ENCODE results near the gene PLB1.

The PLB1 gene

DNA sequence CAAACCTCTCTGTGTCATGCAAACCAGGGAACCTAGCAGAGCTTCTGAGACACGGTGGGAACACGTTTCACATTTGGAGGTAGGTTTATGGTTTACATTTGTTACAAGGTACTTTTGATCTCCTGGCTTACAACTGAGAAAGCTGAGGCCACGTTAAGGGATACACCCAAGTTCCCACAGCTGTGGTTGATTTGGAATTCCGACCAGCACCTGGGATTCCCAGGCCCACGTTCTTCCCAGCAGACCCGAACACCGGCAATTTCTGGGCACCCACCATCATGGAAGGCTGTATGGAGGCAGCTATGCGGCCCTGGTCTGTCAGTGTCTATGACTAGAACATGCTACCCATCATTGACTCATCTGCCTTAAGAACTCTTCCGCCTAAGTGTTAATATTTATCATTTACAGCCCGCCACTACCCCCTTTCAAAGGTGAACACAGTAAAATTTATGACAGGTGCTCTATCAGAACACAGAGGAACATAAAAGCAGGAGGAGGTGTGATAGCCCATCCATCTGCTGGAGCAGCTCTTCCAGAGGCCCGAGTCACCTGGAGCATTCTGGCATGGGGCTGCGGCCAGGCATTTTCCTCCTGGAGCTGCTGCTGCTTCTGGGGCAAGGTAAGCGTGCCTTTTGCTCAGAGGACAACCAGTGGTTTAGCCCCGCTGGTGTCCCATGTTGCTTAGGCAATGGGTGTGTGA, at the start of gene PLB1:
Gene PLB1, plus strand, starts transcription at position 510 of the 700 bp plus-strand sequence. Its CDS starts 55 bp downstream, at position 565.
- no peak for DNase-seq (ENCODE audit: low read depth)

DNA sequence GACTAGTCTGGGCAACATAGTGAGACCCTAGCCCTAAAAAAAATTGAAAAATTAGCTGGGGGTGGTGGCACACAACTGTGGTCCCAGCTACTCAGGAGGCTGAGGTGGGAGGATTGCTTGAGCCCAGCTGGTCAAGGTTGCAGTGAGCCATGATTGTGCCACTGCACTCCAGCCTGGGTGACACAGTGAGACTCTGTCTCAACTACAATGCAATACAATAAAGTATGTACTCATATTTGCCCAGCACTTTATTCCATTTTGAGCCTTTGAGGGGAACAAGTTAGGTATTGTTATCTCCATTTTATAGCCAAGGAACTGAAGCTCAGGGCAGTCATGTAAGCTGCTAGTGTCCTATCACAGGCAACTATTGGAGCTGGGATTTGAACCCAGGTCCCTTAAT, 49.3 kb upstream of the PLB1 start:
- no peak for DNase-seq (ENCODE audit: low read depth)

DNA sequence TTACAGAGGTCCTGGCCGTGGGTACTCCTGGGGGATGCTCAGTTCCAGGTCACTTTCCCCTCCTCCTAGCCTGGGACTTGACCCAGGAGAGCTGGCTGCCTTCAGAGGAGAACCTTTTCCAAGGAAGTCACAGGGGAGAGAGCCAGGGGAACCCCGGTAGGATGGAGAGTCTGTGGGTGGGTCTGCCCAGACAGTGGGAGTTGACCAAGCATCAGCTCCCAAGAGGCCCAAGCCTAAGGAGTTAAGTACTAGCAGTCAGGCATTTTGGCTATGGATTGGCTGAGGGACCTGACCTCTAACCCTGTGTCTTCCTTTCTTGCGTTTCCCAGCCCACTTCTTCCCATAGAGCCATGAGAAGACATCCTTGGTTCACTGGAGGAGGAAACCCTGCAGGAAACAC, 48.8 kb upstream of the PLB1 start:
- DNase-seq (ENCODE audit: low read depth), result no peak

GRCh38 chr2:28447943-28448792, 47.7 kb upstream of the PLB1 start:
- DNase-seq (ENCODE audit: low read depth), result peak; percentile 87

DNA sequence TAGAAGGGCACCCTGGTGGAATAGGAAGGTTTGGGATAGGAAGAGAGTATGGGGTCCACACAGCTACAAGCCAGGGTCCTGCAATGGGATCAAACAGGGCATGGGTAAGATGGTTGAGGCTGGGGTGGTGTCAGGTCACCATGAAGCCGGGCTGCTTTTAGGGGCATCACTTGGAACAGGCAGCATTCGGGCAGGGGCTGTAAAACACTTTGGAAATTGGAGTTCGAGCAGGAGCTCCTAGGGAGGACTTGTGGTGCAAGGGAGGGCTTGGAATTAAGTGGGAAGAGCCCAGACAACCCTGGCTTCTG, 47.1 kb upstream of the PLB1 start:
- DNase-seq (ENCODE audit: low read depth), result no peak

GRCh38 chr2:28449126-28449487, 46.8 kb upstream of the PLB1 start:
- DNase-seq (ENCODE audit: low read depth), result no peak

DNA sequence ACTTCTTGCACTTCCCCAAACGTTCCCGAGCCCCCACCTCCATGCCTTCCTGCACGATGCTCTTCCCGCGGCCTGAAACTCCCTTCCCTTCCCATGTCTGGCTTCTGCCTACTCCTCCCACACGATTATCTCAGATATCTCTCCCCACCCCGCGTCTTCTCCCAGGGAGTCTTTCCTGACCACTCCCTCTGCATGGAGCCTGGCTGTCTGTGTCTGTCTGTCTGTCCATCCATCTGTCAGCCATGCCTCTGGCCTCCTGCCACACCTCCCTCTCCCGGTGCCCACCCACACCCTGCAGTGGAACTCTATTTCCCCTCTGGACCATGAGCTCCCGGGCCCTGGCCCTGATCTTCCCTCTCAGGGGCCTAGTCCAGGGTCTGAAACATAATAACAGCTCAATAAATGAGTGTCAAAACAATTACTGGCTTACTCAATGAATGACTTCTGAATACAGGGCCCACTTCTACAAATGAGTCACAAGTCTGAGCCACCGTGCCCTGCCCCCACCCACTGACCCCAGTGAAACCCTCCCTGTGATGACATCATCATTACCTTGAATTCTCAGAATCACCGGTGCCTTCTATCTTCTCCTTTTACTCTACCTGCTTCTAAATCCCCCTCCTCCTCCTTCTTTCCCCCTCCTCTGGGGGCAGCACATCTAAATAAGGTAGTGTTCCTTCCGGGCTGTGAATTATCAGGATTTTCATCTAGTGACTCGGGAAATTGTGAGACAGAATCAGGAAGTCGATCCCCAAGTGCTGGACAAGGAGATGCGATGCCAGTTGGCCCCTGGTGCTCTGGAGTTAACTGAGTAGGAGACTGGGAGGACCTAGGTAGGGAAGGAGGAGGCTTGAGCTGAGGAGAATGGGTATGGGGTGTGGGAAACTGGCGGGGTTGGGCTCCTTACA, 46.1 kb upstream of the PLB1 start:
- DNase-seq (ENCODE audit: low read depth), result peak; percentile 65

- DNase-seq (ENCODE audit: low read depth), result no peak
These were observed 44.8 kb upstream of the PLB1 start for GRCh38 chr2:28450901-28451565.

DNA sequence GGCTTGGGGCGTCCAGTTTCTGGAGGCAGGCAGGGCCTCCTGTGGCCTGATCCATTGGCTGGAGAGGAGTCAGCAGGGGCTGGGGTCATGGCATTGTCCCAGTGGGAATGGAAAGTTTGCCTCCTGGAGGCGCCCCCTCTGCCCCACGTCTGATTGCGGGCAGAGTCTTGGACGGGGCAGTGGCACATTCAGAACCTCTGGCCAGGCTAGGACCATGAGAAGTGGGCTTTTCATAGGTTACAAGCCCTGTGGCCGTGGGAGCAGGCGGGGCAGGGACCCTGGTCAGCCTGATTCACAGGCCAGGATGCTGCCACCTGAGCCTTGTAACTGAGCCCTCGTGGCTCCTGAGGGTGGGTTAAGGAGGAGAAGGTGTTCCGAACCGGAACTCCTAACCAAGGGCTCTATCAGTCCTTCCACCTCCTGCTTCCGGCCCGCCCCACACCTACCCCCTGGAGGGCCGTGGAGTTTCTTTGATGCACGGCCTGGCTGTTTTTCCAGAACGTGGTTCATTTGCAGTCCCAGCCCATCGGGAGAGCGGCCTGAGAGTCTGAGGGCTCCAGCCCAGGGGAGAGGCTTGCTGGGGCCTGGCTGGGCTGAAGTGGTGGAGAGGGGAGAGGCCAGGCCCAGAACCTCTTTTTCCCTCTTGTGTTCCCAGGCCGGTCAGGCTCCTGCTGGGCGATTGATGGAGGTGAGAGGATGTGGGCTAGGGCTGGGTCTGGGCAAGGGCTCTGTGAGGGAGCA, 43.9 kb upstream of the PLB1 start:
- DNase-seq (ENCODE audit: low read depth), result no peak

- DNase-seq (ENCODE audit: low read depth), result peak; percentile 61
These were observed 43.3 kb upstream of the PLB1 start for GRCh38 chr2:28452534-28453081.

- DNase-seq (ENCODE audit: low read depth), result no peak
These were observed 42.5 kb upstream of the PLB1 start for GRCh38 chr2:28453396-28453795.

GRCh38 chr2:28454016-28454930, 41.6 kb upstream of the PLB1 start:
- DNase-seq (ENCODE audit: low read depth), result peak; percentile 70

DNA sequence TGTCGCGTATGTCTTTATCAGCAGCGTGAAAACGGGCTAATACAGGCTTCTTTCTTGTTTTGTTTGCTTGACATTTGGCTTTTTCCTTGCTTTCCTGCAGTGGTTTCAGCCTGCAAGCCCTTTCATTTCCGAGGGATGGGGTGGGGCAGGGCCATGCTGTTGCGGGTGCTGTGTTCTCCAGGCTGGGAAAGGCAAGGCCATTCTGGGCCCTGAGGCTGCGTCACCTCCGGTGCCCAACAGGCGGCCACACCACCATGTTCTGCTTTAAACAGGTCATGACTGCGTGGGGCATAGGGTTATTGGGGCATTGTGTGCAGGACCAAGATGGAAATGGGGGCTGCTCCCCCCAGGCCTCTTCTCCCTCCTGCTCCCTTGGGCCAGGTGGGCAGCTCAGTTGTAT, 38.6 kb upstream of the PLB1 start:
- DNase-seq (ENCODE audit: low read depth), result no peak

- DNase-seq (ENCODE audit: low read depth), result no peak
These were observed 34.8 kb upstream of the PLB1 start for GRCh38 chr2:28461056-28461455.

DNA sequence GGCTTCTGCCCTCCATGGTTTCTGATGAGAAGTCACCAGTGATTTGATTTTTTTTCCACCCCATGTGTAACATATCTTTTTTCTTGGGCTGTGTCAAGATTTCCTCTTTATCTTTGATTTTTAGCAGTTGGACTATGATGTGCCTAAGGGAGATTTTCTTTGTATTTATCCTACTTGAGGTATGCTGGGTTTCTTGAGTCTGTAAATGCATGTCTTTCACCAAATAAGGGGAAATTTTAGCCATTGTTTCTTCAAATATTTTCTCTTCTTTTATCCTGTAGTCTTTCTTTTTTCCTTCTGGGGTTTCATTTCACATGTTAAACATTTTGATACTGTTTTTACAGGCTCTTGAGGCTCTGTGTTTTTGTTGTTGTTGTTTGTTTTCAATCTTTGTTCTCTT, 33.7 kb upstream of the PLB1 start:
- DNase-seq (ENCODE audit: low read depth), result no peak

- DNase-seq (ENCODE audit: low read depth), result peak; percentile 21
These were observed 32.5 kb upstream of the PLB1 start for GRCh38 chr2:28463211-28463816.

GRCh38 chr2:28463893-28464292, 32.0 kb upstream of the PLB1 start:
- DNase-seq (ENCODE audit: low read depth), result peak; percentile 29

- peak; percentile 28 for DNase-seq (ENCODE audit: low read depth)
These were observed 30.5 kb upstream of the PLB1 start for GRCh38 chr2:28465148-28465885.

GRCh38 chr2:28469304-28469703, 26.6 kb upstream of the PLB1 start:
- DNase-seq (ENCODE audit: low read depth), result peak; percentile 61

Data from EH (cell line).